ENCODE data around the gene FOXM1. TPM values are rescaled to one million over a fixed set of nuclear protein-coding genes. Genes with fewer than 3 reads are reported as not detected.

The FOXM1 gene
- total RNA-seq, 1 experiment from 2014 or later, result 200 TPM

GRCh38 chr12:2892246-2892645 lies 15.3 kb upstream of the FOXM1 start:
- Histone ChIP-seq H3K27me3 (replicated peaks; ENCODE audit: insufficient read depth, low read depth, low read length, poor library complexity) (no peaks in the 10 kb centered on the region), H3K27ac (ENCODE audit: low read depth, low read length, poor library complexity, severe bottlenecking) (no peak overlapping the region), H3K36me3 (ENCODE audit: insufficient read depth, low read length, poor library complexity, severe bottlenecking) (peaks cover 18% of the 10 kb centered on the region), H3K4me1 (ENCODE audit: insufficient read depth, low read length, poor library complexity, severe bottlenecking) (peaks cover 14% of the 10 kb centered on the region), H3K9me3 (ENCODE audit: low read depth, low read length, poor library complexity, severe bottlenecking) (no peaks in the 10 kb centered on the region), H3K4me3 (ENCODE audit: low read depth, low read length, poor library complexity, severe bottlenecking) (peak overlapping the region; percentile 81)
- POLR2A ChIA-PET (ENCODE audit: low non-redundant PET), result no interaction called here
- intact Hi-C loops (cut with micrococcal nuclease; ENCODE audit: unreplicated experiment), result no loop called here
- TF ChIP-seq CTCF (conservative IDR thresholded peaks at IDR 0.05; ENCODE audit: low read depth, low read length) (no peak), EZH2 (IDR thresholded peaks at IDR 0.05; ENCODE audit: borderline replicate concordance, low read depth, low read length, poor library complexity, severe bottlenecking) (no peak)
- BruUV-seq (replicated peaks), result no TSS peak
- DNase-seq (ENCODE audit: low spot score), result no peak
- CTCF ChIA-PET, result interaction anchor here (0.6 to 1.0 kb wide), 2 partner anchors 52 to 149 kb away, joined by 3 to 5 read pairs; no protein-coding TSS in a partner anchor

GRCh38 chr12:2891240-2892053 lies 14.5 kb upstream of the FOXM1 start:
- Histone ChIP-seq H3K9me3 (ENCODE audit: low read depth, low read length, poor library complexity, severe bottlenecking) (no peaks in the 10 kb centered on the region), H3K27ac (ENCODE audit: low read depth, low read length, poor library complexity, severe bottlenecking) (peak overlapping the region; percentile 89), H3K4me1 (ENCODE audit: insufficient read depth, low read length, poor library complexity, severe bottlenecking) (peaks cover 14% of the 10 kb centered on the region), H3K36me3 (ENCODE audit: insufficient read depth, low read length, poor library complexity, severe bottlenecking) (peaks cover 26% of the 10 kb centered on the region), H3K4me3 (ENCODE audit: low read depth, low read length, poor library complexity, severe bottlenecking) (peak overlapping the region; percentile 81), H3K27me3 (replicated peaks; ENCODE audit: insufficient read depth, low read depth, low read length, poor library complexity) (no peaks in the 10 kb centered on the region)
- DNase-seq (ENCODE audit: low spot score), result peak; percentile 78
- intact Hi-C loops (cut with micrococcal nuclease; ENCODE audit: unreplicated experiment), result loop anchor here (2.0 kb wide), 1 partner anchor 19 kb away; no protein-coding TSS in a partner anchor
- ChIA-PET CTCF (interaction anchor here (0.6 to 1.8 kb wide), 4 partner anchors 14 to 181 kb away, joined by 3 to 6 read pairs (median 4); partner anchors contain the start of genes FOXM1 and RHNO1), POLR2A (ENCODE audit: low non-redundant PET) (no interaction called here)
- TSS peak; percentile 39 for BruUV-seq (replicated peaks)
- TF ChIP-seq EZH2 (IDR thresholded peaks at IDR 0.05; ENCODE audit: borderline replicate concordance, low read depth, low read length, poor library complexity, severe bottlenecking), result no peak
- TF ChIP-seq CTCF (conservative IDR thresholded peaks at IDR 0.05; ENCODE audit: low read depth, low read length), result no peak

GRCh38 chr12:2890388-2891239 lies 13.6 kb upstream of the FOXM1 start, which contains the start of gene TULP3:
Gene TULP3, plus strand, starts transcription at chr12:2890891. Its CDS starts 57 bp downstream, at chr12:2890948.
- peak within 1 kb of the TSS; percentile 81 for H3K4me3 ChIP-seq (ENCODE audit: low read depth, low read length, poor library complexity, severe bottlenecking)
- peak within 1 kb of the TSS; percentile 89 for H3K27ac ChIP-seq (ENCODE audit: low read depth, low read length, poor library complexity, severe bottlenecking)
- ChIA-PET POLR2A (ENCODE audit: low non-redundant PET) (no interaction called here), CTCF (interaction anchor here (0.6 to 1.8 kb wide), 6 partner anchors 14 to 182 kb away, joined by 3 to 6 read pairs (median 4); partner anchors contain the start of genes FOXM1 and RHNO1)
- BruUV-seq (replicated peaks), result no TSS peak
- no peaks in the 10 kb centered on the region for H3K9me3 ChIP-seq (ENCODE audit: low read depth, low read length, poor library complexity, severe bottlenecking)
- intact Hi-C loops (cut with micrococcal nuclease; ENCODE audit: unreplicated experiment), result loop anchor here (1.0 to 2.0 kb wide), 3 partner anchors 12 to 68 kb away; no protein-coding TSS in a partner anchor
- no peaks in the 10 kb centered on the region for H3K27me3 ChIP-seq (replicated peaks; ENCODE audit: insufficient read depth, low read depth, low read length, poor library complexity)
- no peak for TF ChIP-seq EZH2 (IDR thresholded peaks at IDR 0.05; ENCODE audit: borderline replicate concordance, low read depth, low read length, poor library complexity, severe bottlenecking)
- 0 out of 2 replicates have a peak, but pooled peaks have one; percentile 5 for TF ChIP-seq CTCF (conservative IDR thresholded peaks at IDR 0.05; ENCODE audit: low read depth, low read length)
- DNase-seq (ENCODE audit: low spot score), result peak; percentile 99
- peaks cover 34% of the 10 kb centered on the region for H3K36me3 ChIP-seq (ENCODE audit: insufficient read depth, low read length, poor library complexity, severe bottlenecking)
- H3K4me1 ChIP-seq (ENCODE audit: insufficient read depth, low read length, poor library complexity, severe bottlenecking), result peaks cover 14% of the 10 kb centered on the region

Data from A673 (cell line).